Measurements from ENCODE around the gene RBP5. TPM values are rescaled to one million over a fixed set of nuclear protein-coding genes. Genes with fewer than 3 reads are reported as not detected.

RBP5 gene
- total RNA-seq, 2 experiments from 2014 or later = 0.29 to 0.42 TPM

GRCh38 chr12:7156259-7157197, 27.8 kb upstream of the RBP5 start:
- peaks cover 22% of the 10 kb centered on the region for H3K36me3 Mint-ChIP-seq (ENCODE audit: low read depth)
- H3K27me3 Mint-ChIP-seq (ENCODE audit: low read depth) = no peaks in the 10 kb centered on the region
- no peak for ATAC-seq
- no peak overlapping the region for H3K4me3 Mint-ChIP-seq
- ChIA-PET CTCF (interaction anchor here (0.6 kb wide), 1 partner anchor 649 kb away, joined by 6 read pairs; no protein-coding TSS in a partner anchor), POLR2A (no interaction called here)
- H3K27ac Mint-ChIP-seq = no peak overlapping the region
- no peaks in the 10 kb centered on the region for H3K9me3 Mint-ChIP-seq (ENCODE audit: insufficient read depth)
- DNase-seq = no peak
- H3K4me1 Mint-ChIP-seq (ENCODE audit: low read depth) = no peaks in the 10 kb centered on the region

DNA sequence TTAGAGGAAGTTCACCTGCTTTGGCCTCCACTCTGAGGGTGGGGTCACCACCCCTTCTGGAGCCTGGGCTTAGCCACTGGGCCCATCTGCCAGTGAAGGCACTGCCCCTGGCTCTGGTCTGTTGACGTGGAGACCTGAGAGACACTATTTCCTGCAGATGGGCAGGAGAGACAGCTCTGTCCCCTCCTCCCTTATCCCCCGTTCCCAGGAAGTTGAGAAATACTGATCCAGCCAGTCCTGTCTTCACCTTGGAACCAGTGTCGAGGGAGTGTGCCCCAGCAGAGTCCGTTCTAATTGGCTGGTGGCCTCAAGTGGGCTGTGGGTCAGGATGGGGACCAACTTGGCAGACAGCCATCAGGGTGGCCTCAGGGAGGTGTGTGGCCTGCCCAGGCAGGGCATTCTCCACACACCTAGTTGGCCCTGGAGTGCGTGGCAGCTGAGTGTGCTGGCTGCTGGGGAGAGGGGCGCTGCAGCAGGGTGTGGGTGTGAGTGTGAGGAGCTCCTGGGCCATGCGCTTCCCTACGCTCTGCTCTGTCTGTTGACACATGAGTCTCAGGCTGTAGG, 26.9 kb upstream of the RBP5 start:
- no peaks in the 10 kb centered on the region for H3K9me3 Mint-ChIP-seq (ENCODE audit: insufficient read depth)
- H3K27me3 Mint-ChIP-seq (ENCODE audit: low read depth) = no peaks in the 10 kb centered on the region
- peak overlapping the region; percentile 18 for H3K27ac Mint-ChIP-seq
- H3K4me1 Mint-ChIP-seq (ENCODE audit: low read depth) = no peaks in the 10 kb centered on the region
- H3K4me3 Mint-ChIP-seq = no peak overlapping the region
- CTCF ChIA-PET = interaction anchor here (2.8 kb wide), 1 partner anchor 10 kb away, joined by 15 read pairs; no protein-coding TSS in a partner anchor
- POLR2A ChIA-PET = interaction anchor here (1.1 kb wide), 1 partner anchor 22 kb away, joined by 3 read pairs; no protein-coding TSS in a partner anchor
- DNase-seq (no peak), ATAC-seq (peak; percentile 28)
- peaks cover 26% of the 10 kb centered on the region for H3K36me3 Mint-ChIP-seq (ENCODE audit: low read depth)

DNA sequence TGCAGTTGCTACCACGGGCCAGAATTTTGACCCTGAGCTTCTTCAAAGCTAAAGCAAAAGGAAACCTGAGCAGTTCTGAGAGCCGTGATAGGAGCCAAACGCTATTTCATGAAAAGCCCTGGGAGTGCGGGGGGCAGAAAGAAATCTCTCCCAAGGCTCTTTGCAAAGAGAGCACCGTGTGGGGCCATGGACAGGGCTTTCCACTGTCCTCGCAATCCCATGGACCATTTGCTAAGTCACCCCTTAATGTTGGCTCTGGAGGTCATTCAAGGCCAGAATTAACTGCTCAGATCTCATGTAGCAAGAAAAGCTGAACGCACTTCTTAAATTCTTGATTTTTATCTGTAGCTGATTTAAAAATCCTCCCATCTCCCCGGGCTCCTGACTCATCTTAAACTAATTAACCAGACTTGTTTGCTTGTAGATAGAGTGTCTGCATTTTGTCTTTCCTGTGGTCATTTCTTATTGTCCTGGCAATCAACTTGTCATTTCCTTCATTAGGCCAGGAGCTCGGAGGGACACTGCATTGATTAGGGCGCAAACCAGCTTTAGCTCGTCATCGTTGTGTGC, 26.3 kb upstream of the RBP5 start:
- ChIA-PET POLR2A (interaction anchor here (1.1 kb wide), 1 partner anchor 23 kb away, joined by 3 read pairs; no protein-coding TSS in a partner anchor), CTCF (interaction anchor here (2.8 kb wide), 1 partner anchor 10 kb away, joined by 15 read pairs; no protein-coding TSS in a partner anchor)
- peak overlapping the region; percentile 10 for H3K27ac Mint-ChIP-seq
- no peak overlapping the region for H3K4me3 Mint-ChIP-seq
- ATAC-seq = no peak
- H3K4me1 Mint-ChIP-seq (ENCODE audit: low read depth) = no peaks in the 10 kb centered on the region
- H3K36me3 Mint-ChIP-seq (ENCODE audit: low read depth) = peaks cover 31% of the 10 kb centered on the region
- no peaks in the 10 kb centered on the region for H3K27me3 Mint-ChIP-seq (ENCODE audit: low read depth)
- no peak for DNase-seq
- H3K9me3 Mint-ChIP-seq (ENCODE audit: insufficient read depth) = no peaks in the 10 kb centered on the region

GRCh38 chr12:7154042-7154441, 25.4 kb upstream of the RBP5 start:
- DNase-seq (no peak), ATAC-seq (no peak)
- Mint-ChIP-seq H3K27ac (no peak overlapping the region), H3K4me1 (ENCODE audit: low read depth) (no peaks in the 10 kb centered on the region), H3K9me3 (ENCODE audit: insufficient read depth) (no peaks in the 10 kb centered on the region), H3K36me3 (ENCODE audit: low read depth) (peaks cover 37% of the 10 kb centered on the region), H3K4me3 (no peak overlapping the region), H3K27me3 (ENCODE audit: low read depth) (no peaks in the 10 kb centered on the region)
- ChIA-PET CTCF (interaction anchor here (2.8 kb wide), 1 partner anchor 9 kb away, joined by 15 read pairs; no protein-coding TSS in a partner anchor), POLR2A (no interaction called here)

- no peak overlapping the region for H3K27ac Mint-ChIP-seq
- H3K4me1 Mint-ChIP-seq (ENCODE audit: low read depth) = peaks cover 10% of the 10 kb centered on the region
- CTCF ChIA-PET = interaction anchor here (0.9 to 2.8 kb wide), 3 partner anchors 8 to 10 kb away, joined by 4 to 15 read pairs (median 5); no protein-coding TSS in a partner anchor
- no peaks in the 10 kb centered on the region for H3K27me3 Mint-ChIP-seq (ENCODE audit: low read depth)
- H3K36me3 Mint-ChIP-seq (ENCODE audit: low read depth) = peaks cover 49% of the 10 kb centered on the region
- H3K4me3 Mint-ChIP-seq = no peak overlapping the region
- POLR2A ChIA-PET = no interaction called here
- ATAC-seq = no peak
- no peak for DNase-seq
- no peaks in the 10 kb centered on the region for H3K9me3 Mint-ChIP-seq (ENCODE audit: insufficient read depth)
Observed at GRCh38 chr12:7152818-7153217, 24.1 kb upstream of the RBP5 start.

GRCh38 chr12:7151532-7151931, 22.8 kb upstream of the RBP5 start:
- CTCF ChIA-PET = interaction anchor here (2.2 kb wide), 1 partner anchor 9 kb away, joined by 7 read pairs; no protein-coding TSS in a partner anchor

DNA sequence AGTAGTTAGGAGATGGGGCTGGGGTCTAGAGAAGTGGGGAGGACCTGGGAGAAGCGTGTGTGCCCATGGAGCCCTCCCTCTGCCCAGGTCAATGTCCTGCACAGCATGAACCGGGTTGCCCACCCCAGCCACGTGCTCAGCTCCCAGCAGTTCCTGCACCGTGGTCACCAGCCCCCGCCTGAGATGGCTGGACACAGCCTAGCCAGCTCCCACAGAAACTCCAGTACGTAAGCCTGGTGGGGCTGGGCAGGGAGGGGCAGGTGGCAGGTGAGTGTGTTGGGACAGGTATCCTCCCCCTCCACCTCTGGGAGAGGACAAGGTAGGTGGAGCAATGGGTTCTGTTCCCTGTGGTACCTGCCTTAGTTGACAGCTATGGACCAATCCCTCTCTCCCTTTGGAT, 22.2 kb upstream of the RBP5 start:
- ChIA-PET CTCF (interaction anchor here (2.2 kb wide), 1 partner anchor 9 kb away, joined by 7 read pairs; no protein-coding TSS in a partner anchor), POLR2A (no interaction called here)
- Mint-ChIP-seq H3K27me3 (ENCODE audit: low read depth) (no peaks in the 10 kb centered on the region), H3K4me1 (ENCODE audit: low read depth) (peaks cover 10% of the 10 kb centered on the region), H3K4me3 (no peak overlapping the region), H3K36me3 (ENCODE audit: low read depth) (peaks cover 54% of the 10 kb centered on the region), H3K9me3 (ENCODE audit: insufficient read depth) (no peaks in the 10 kb centered on the region), H3K27ac (no peak overlapping the region)
- DNase-seq (no peak), ATAC-seq (no peak)

More at GRCh38 chr12:7151532-7151931, 22.8 kb upstream of the RBP5 start:
- DNase-seq (no peak), ATAC-seq (no peak)
- H3K4me1 Mint-ChIP-seq (ENCODE audit: low read depth) = peaks cover 10% of the 10 kb centered on the region
- H3K27ac Mint-ChIP-seq = no peak overlapping the region
- peaks cover 54% of the 10 kb centered on the region for H3K36me3 Mint-ChIP-seq (ENCODE audit: low read depth)
- POLR2A ChIA-PET = no interaction called here
- no peak overlapping the region for H3K4me3 Mint-ChIP-seq
- no peaks in the 10 kb centered on the region for H3K9me3 Mint-ChIP-seq (ENCODE audit: insufficient read depth)
- no peaks in the 10 kb centered on the region for H3K27me3 Mint-ChIP-seq (ENCODE audit: low read depth)

DNA sequence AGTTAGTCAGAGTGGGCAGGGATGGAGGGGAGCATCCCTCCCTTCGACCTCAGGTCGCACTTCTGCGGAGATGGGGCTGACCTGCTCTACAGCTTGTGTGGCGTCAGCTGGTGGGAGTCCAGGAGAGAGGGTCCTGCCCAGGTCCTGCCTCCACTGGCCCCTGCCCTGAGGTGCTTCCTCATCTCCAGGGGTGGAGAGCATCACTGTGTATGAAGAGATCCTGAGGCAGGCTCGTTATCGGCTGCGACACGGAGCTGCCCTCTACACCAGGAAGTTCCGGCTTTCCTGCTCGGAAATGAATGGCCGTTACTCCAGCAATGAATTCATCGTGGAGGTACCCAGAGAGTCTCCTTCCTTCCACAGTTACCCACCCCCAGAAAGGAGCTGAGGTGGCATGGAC, 21.7 kb upstream of the RBP5 start:
- Mint-ChIP-seq H3K27me3 (ENCODE audit: low read depth) (no peaks in the 10 kb centered on the region), H3K4me3 (no peak overlapping the region), H3K9me3 (ENCODE audit: insufficient read depth) (no peaks in the 10 kb centered on the region), H3K27ac (no peak overlapping the region), H3K36me3 (ENCODE audit: low read depth) (peaks cover 56% of the 10 kb centered on the region), H3K4me1 (ENCODE audit: low read depth) (peaks cover 10% of the 10 kb centered on the region)
- ChIA-PET CTCF (interaction anchor here (2.2 kb wide), 1 partner anchor 8 kb away, joined by 7 read pairs; no protein-coding TSS in a partner anchor), POLR2A (no interaction called here)
- DNase-seq (no peak), ATAC-seq (no peak)

GRCh38 chr12:7146906-7147305, 18.2 kb upstream of the RBP5 start:
- no peak overlapping the region for H3K4me3 Mint-ChIP-seq
- no peaks in the 10 kb centered on the region for H3K27me3 Mint-ChIP-seq (ENCODE audit: low read depth)
- no peak for ATAC-seq
- peaks cover 63% of the 10 kb centered on the region for H3K36me3 Mint-ChIP-seq (ENCODE audit: low read depth)
- ChIA-PET POLR2A (interaction anchor here (0.9 kb wide), 1 partner anchor 203 kb away, joined by 3 read pairs; the partner anchor contains the start of genes C12orf57 and RNU7-1), CTCF (no interaction called here)
- peaks cover 10% of the 10 kb centered on the region for H3K4me1 Mint-ChIP-seq (ENCODE audit: low read depth)
- no peaks in the 10 kb centered on the region for H3K9me3 Mint-ChIP-seq (ENCODE audit: insufficient read depth)
- DNase-seq = no peak
- no peak overlapping the region for H3K27ac Mint-ChIP-seq

- Mint-ChIP-seq H3K27me3 (ENCODE audit: low read depth) (no peaks in the 10 kb centered on the region), H3K4me1 (ENCODE audit: low read depth) (peaks cover 10% of the 10 kb centered on the region), H3K36me3 (ENCODE audit: low read depth) (peaks cover 69% of the 10 kb centered on the region), H3K4me3 (no peak overlapping the region), H3K9me3 (ENCODE audit: insufficient read depth) (no peaks in the 10 kb centered on the region), H3K27ac (no peak overlapping the region)
- ATAC-seq (no peak), DNase-seq (no peak)
- ChIA-PET POLR2A (interaction anchor here (0.9 kb wide), 1 partner anchor 203 kb away, joined by 3 read pairs; the partner anchor contains the start of genes C12orf57 and RNU7-1), CTCF (interaction anchor here (2.9 kb wide), 1 partner anchor 8 kb away, joined by 15 read pairs; no protein-coding TSS in a partner anchor)
Observed at GRCh38 chr12:7146228-7146627, 17.5 kb upstream of the RBP5 start.

GRCh38 chr12:7145671-7146070, 17.0 kb upstream of the RBP5 start:
- Mint-ChIP-seq H3K36me3 (ENCODE audit: low read depth) (peaks cover 71% of the 10 kb centered on the region), H3K27ac (no peak overlapping the region), H3K27me3 (ENCODE audit: low read depth) (no peaks in the 10 kb centered on the region), H3K9me3 (ENCODE audit: insufficient read depth) (no peaks in the 10 kb centered on the region), H3K4me1 (ENCODE audit: low read depth) (peaks cover 10% of the 10 kb centered on the region), H3K4me3 (no peak overlapping the region)
- ChIA-PET POLR2A (no interaction called here), CTCF (interaction anchor here (1.1 to 2.9 kb wide), 4 partner anchors 8 to 201 kb away, joined by 3 to 15 read pairs (median 4); partner anchors contain the start of gene PEX5)
- DNase-seq (no peak), ATAC-seq (no peak)
